Activated CD4-positive, alpha-beta T cell treated with anti-CD3 and anti-CD28 coated beads for 24 hours (primary cell): ENCODE measurements around the gene ZNF750.

Source experiments
- DNase-seq, 2 donors: peaks; one replicate each; pipeline ENCODE4 v3.0.0-alpha.2; 2020; ENCODE audit warnings: low read depth in 2 of 2

The ZNF750 gene

DNA sequence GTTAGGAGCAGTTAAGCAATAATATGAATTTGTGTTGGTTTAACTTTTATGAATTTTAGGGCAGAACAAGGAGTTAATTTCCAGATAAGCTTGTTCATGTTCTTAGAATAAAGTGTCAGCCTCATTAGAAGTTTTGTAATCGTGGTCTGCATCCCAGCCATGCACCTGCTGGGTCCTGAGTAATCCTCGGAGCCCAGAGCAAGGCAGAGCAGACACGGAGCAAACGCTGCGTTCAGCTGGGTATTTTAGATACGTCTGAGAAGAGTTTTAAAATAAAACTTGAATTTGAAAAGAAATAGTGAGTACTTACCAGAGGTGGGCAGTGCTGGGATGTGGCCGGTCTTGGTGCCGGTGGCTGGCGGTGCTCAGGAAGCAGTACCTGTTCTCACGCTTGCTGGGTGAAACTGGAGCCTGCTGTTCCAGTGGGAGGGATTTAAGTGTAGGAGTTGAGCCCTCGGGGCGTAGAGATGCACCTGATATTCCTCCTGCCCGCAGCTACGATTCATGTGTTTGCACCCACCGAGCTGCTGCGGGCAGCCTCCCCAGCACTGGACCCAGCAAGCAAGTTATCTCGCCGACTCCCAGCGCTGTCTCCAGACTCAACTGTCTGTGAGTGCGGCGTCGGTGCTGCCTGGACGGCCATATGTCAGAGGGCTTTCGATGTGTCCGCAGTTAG lies at the start of gene ZNF750:
TSS of gene ZNF750 (minus strand) at position 406 of the 676 bp plus-strand sequence. CDS start 7,568 bp downstream, outside the sequence.
- DNase-seq: no peak

- DNase-seq: no peak
These were observed 49.0 kb upstream of the ZNF750 start for GRCh38 chr17:82888583-82889495.

GRCh38 chr17:82887255-82888164 lies 47.7 kb upstream of the ZNF750 start:
- no peak for DNase-seq

GRCh38 chr17:82884970-82885353 lies 45.1 kb upstream of the ZNF750 start:
- DNase-seq: no peak

GRCh38 chr17:82884341-82884969 lies 44.6 kb upstream of the ZNF750 start:
- DNase-seq: no peak

DNA sequence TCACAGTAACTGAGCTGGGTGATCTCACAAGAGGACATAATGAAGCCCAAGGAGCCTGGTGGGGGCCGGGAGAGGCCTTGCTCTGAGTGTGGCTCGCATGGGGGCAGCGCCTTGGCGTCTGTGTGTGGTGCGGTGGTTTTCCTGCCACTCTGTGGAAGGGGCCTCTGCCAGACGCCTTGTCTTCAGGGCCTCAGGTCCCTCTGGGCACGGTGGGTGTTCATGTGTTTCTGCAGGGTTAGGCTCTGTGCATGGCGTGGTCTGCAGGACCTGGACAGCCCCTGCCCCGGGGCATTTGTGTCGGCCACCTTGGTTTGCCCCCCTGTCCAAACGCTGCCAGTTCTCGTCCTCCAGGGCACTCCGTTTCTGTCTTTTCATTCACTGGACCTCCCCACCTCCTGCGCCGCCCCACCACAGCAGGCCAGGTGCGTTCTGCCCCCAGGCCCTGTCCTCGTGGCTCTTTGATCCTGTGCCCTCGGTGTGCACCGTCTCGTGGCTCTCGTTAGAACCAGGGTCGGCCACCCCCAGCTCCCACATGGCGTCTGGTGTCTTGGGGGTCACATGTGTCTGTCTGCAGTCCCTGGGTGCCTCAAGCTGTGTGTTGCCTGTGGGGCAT lies 43.7 kb upstream of the ZNF750 start:
- DNase-seq: no peak

- peak; percentile 49 to 57 for DNase-seq
These were observed 43.0 kb upstream of the ZNF750 start for GRCh38 chr17:82882715-82883418.

- no peak for DNase-seq
These were observed 42.3 kb upstream of the ZNF750 start for GRCh38 chr17:82881900-82882714.

DNA sequence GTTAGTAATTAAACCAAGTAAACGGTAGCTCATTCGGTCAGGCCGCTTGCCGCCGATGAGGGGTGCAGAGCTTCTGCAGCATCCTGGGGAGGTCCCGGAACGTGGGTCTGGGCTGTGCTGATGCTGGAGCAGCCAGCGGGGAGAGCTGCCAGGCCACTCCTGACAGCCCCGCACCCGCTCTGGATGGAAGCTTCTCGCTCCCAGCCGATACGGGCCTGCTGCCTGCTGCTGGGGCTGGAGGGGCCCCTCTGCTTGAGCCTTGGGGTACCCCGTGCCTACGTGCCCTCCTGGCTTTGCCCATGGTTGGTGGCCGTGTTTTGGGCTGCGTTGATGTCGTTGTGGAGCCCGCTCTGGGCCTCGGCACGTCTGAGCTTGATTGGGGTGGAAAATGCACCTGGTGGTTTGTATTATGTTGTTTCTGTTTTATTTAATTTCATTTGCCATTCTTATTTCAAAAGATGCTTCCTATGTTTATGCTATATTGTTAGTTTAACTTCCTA lies 41.6 kb upstream of the ZNF750 start:
- no peak for DNase-seq

DNA sequence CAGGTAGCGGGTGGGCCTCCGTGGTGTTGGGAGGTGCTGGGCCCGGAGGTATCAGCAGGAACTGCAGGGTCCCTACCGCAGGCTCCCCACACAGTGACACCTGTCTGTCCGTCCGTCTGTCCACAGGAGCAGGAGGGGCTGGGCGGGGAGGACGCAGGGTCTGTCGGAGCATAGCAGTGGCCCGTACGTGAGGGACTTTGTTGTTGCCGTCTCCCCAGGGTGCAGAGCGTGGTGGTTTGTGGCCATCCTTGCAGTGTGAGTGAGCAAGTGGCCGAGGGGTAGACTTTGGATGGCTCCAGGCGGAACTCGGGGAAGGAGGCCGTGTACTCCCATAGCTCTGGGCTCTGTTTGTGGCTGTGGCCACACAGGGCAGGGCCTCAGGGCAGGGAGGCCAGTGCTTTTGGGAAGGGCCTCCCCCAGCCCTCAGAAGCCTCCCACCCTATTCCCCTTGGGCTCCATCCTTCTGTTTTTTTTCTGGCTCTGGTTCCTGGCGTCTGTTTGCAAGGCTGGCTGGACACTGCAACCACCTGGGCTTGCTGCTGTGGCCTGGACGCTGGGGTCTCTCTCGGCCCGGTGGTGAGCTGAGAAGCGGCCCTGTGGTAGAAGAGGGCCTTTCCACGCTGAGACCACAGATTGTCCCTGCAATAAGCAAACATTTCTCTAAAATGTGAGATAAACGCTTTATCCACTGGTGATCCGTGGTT lies 41.0 kb upstream of the ZNF750 start:
- DNase-seq: no peak

DNA sequence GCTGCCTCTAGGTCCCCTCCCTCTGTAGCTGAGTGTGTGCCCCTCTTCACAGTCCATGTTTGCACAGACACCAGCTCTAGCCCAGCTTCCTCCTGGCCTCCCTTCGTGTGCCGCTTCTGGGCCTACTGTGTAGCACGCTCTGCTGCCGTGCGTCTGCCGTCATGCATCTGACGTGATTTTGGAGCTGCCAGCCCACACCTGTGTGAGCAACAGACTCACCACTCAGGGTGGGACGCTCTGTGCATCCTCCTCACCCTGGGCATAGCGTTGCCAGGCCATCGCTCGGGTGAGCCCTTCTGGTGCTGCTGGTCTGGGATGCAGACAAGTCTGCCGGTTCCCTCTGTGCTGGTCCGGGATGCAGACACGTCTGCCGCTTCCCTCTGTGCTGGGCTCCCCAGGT lies 39.4 kb upstream of the ZNF750 start:
- DNase-seq: no peak

GRCh38 chr17:82878527-82878926 lies 38.7 kb upstream of the ZNF750 start:
- no peak for DNase-seq

GRCh38 chr17:82876602-82877379 lies 37.0 kb upstream of the ZNF750 start:
- DNase-seq: no peak

- no peak for DNase-seq
These were observed 36.3 kb upstream of the ZNF750 start for GRCh38 chr17:82876149-82876548.

GRCh38 chr17:82875407-82875856 lies 35.6 kb upstream of the ZNF750 start:
- no peak for DNase-seq

DNA sequence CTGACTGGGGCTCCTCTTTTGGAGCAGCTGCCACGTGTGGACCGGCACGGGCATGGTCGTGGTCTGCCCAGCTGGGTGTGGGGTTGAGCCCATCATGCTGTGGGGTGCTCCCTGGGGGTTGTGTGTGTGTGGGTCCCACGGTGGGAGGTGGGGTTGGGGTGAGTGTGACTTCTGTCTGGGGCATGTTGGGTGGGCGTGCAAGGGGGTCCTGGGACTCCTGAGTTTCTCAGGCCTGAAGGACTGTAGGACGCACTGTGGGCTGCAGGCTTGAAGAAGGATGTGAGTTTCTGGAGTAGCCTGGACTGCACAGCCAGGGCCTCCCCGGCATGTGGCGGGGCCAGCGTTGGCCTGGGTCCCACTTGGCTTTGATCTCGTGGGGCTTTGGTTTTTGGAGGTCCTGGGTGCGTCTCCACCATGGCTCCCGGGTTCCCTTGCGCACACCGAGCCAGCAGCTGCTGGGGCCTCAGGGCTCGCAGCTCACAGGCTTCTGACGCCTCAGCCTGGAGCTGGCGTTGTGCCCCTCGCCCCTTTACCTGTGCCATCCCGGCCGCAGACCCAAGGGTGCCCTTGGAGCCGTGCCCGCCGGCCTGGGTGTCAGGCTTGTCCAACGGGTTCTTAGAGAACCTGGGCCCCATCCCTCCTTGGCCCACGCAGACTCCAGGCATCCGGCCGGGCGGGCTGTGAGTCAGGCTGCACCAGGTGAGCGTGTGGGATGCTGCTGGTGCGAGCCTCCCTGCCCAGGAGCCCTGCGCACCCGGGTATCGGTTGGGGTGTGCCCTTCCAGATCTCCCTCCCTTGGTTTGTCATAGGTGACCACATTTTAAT lies 34.4 kb upstream of the ZNF750 start:
- DNase-seq: no peak

GRCh38 chr17:82873521-82873920 lies 33.7 kb upstream of the ZNF750 start:
- no peak for DNase-seq
